Measurements from ENCODE around the gene TNC. TPM values are rescaled to one million over a fixed set of nuclear protein-coding genes. Genes with fewer than 3 reads are reported as not detected.

Gene TNC
- total RNA-seq, 4 donors from 2014 or later: 4.8 to 47.0 (median 17.3) TPM

- intact Hi-C loops (cut with DNase I; ENCODE audit: low total_unique reads): no loop called here
Observed at GRCh38 chr9:115033800-115034199, 84.2 kb downstream of the TNC start.

GRCh38 chr9:115032296-115032695 is 85.7 kb downstream of the TNC start:
- TF ChIP-seq CTCF (IDR thresholded peaks at IDR 0.05) (no peak), POLR2A (IDR thresholded peaks at IDR 0.05) (no peak)
- DNase-seq (ENCODE audit: low spot score in 2 of 2): no peak
- 94% methylated on average over 1 of the region's 1 CpG for WGBS, 2 donors
- H3K4me3 ChIP-seq (ENCODE audit: low read depth, poor library complexity, severe bottlenecking): no peak overlapping the region
- intact Hi-C loops (cut with DNase I; ENCODE audit: low total_unique reads): no loop called here

More at GRCh38 chr9:115033800-115034199, 84.2 kb downstream of the TNC start:
- DNase-seq (ENCODE audit: low spot score in 2 of 2): no peak
- TF ChIP-seq CTCF (IDR thresholded peaks at IDR 0.05) (no peak), POLR2A (IDR thresholded peaks at IDR 0.05) (no peak)
- WGBS, 2 donors: 85 to 100% methylated on average over 2 of the region's 2 CpGs
- H3K4me3 ChIP-seq (ENCODE audit: low read depth, poor library complexity, severe bottlenecking): no peak overlapping the region

GRCh38 chr9:115030006-115030405 is 88.0 kb downstream of the TNC start:
- no peak for DNase-seq (ENCODE audit: low spot score in 2 of 2)
- H3K4me3 ChIP-seq (ENCODE audit: low read depth, poor library complexity, severe bottlenecking): no peak overlapping the region
- TF ChIP-seq CTCF (IDR thresholded peaks at IDR 0.05) (no peak), POLR2A (IDR thresholded peaks at IDR 0.05) (no peak)
- intact Hi-C loops (cut with DNase I; ENCODE audit: low total_unique reads): no loop called here
- 85 to 93% methylated on average over 4 of the region's 4 CpGs for WGBS, 2 donors

GRCh38 chr9:115025721-115026120 is 92.2 kb downstream of the TNC start:
- H3K4me3 ChIP-seq (ENCODE audit: low read depth, poor library complexity, severe bottlenecking): no peak overlapping the region
- TF ChIP-seq CTCF (IDR thresholded peaks at IDR 0.05): no peak
- TF ChIP-seq POLR2A (IDR thresholded peaks at IDR 0.05): no peak
- intact Hi-C loops (cut with DNase I; ENCODE audit: low total_unique reads): no loop called here
- no peak for DNase-seq (ENCODE audit: low spot score in 2 of 2)

- 47 to 62% methylated on average over 5 of the region's 5 CpGs for WGBS, 2 donors
- no peak overlapping the region for H3K4me3 ChIP-seq (ENCODE audit: low read depth, poor library complexity, severe bottlenecking)
- no peak for DNase-seq (ENCODE audit: low spot score in 2 of 2)
- TF ChIP-seq CTCF (IDR thresholded peaks at IDR 0.05) (no peak), POLR2A (IDR thresholded peaks at IDR 0.05) (no peak)
- intact Hi-C loops (cut with DNase I; ENCODE audit: low total_unique reads): no loop called here
Observed at GRCh38 chr9:115024925-115025535, 92.9 kb downstream of the TNC start.

Data from lower leg skin (tissue), 4 donors.